ENCODE measurements around the gene ABL1.
"Not testable (repeated sequence)": the region's sequence is repeated elsewhere in the genome, so short reads cannot be mapped to it uniquely, and the experiment has no call there.

ABL1 gene

GRCh38 chr9:130825351-130825651 lies 9.8 kb upstream of the ABL1 start:
- DNase-seq (ENCODE audit: low spot score) = no peak

- no peak for DNase-seq (ENCODE audit: low spot score)
Measured at GRCh38 chr9:130825809-130826208, 9.2 kb upstream of the ABL1 start.

- no peak for DNase-seq (ENCODE audit: low spot score)
Measured at GRCh38 chr9:130829762-130830161, 5.3 kb upstream of the ABL1 start.

- DNase-seq (ENCODE audit: low spot score) = no peak
Measured at GRCh38 chr9:130830231-130830760, 4.8 kb upstream of the ABL1 start.

DNA sequence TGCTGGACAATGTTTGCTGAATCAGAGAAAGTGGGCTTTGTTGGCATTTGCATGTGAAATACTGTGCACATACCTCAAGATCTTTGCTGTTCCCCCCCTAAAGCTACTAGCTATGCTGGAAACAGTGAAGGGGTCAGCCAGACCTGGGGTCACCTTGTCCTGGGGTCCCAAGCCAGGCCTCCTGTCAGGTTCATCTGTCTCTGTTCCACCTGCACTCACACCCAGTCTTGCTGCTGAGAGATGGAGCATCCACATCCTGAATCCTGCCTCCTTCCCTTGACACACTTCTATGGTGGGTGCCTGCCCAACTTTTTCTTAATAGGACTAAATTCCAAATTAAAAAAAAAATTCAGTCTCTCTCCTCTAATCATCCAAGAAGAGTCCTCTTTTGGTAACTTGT lies 4.0 kb upstream of the ABL1 start:
- no peak for DNase-seq (ENCODE audit: low spot score)

- peak; percentile 30 for DNase-seq (ENCODE audit: low spot score)
Measured at GRCh38 chr9:130833031-130833990, 1.7 kb upstream of the ABL1 start.

GRCh38 chr9:130835441-130836298 lies 616 bp downstream of the ABL1 start:
- peak; percentile 79 for DNase-seq (ENCODE audit: low spot score)

GRCh38 chr9:130837002-130837511 lies 2.0 kb downstream of the ABL1 start:
- peak; percentile 72 for DNase-seq (ENCODE audit: low spot score)

GRCh38 chr9:130837643-130838042 lies 2.6 kb downstream of the ABL1 start:
- peak; percentile 71 for DNase-seq (ENCODE audit: low spot score)

- DNase-seq (ENCODE audit: low spot score) = no peak
Measured at GRCh38 chr9:130839132-130840111, 4.4 kb downstream of the ABL1 start.

GRCh38 chr9:130842545-130842944 lies 7.5 kb downstream of the ABL1 start:
- DNase-seq (ENCODE audit: low spot score) = no peak

- DNase-seq (ENCODE audit: low spot score) = no peak
Measured at GRCh38 chr9:130843049-130843908, 8.2 kb downstream of the ABL1 start.

GRCh38 chr9:130844044-130844451 lies 9.0 kb downstream of the ABL1 start:
- DNase-seq (ENCODE audit: low spot score) = no peak

DNA sequence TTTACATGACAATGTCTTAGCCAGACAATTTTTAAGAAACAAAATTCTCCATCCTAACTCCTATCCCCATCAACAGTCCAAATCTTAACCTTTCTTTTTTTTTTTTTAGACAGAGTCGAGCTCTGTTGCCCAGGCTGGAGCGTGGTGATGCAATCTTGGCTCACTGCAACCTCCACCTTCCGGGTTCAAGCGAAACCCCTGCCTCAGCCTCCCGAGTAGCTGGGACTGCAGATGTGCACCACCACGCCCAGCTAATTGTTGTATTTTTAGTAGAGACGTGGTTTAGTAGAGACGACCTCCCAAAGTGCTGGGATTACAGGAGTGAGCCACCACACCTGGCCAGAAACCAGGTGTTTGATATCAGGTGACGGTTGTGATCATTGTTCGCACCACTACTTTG lies 10.2 kb downstream of the ABL1 start:
- no peak for DNase-seq (ENCODE audit: low spot score)

DNA sequence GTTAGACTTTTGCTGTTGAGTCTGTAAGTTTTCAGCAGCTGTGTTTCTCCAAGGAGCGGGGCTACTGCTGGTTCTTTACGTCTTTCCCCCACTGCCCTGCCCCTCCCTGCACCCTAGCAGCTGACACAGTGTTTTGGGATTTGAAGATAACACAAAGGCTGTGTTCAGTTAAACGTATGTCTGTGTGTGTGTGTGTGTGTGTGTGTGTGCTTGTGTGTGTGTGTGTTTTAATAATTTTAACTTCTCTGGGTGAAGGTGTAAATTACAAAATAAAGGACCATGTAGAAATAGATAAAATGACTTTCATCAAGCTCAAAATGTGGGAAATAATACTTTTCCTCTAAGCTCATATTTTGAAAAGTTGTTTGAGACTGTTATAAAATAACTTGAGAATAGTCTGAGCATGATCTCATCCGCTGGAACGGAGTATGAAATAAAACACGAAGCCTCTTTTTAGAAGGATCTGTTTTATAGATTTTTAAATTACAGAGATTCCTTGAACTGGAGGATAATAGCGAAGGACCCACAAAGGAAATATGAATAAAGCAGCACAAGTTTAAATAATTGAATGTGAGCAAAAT lies 10.9 kb downstream of the ABL1 start:
- DNase-seq (ENCODE audit: low spot score) = peak; percentile 64

DNA sequence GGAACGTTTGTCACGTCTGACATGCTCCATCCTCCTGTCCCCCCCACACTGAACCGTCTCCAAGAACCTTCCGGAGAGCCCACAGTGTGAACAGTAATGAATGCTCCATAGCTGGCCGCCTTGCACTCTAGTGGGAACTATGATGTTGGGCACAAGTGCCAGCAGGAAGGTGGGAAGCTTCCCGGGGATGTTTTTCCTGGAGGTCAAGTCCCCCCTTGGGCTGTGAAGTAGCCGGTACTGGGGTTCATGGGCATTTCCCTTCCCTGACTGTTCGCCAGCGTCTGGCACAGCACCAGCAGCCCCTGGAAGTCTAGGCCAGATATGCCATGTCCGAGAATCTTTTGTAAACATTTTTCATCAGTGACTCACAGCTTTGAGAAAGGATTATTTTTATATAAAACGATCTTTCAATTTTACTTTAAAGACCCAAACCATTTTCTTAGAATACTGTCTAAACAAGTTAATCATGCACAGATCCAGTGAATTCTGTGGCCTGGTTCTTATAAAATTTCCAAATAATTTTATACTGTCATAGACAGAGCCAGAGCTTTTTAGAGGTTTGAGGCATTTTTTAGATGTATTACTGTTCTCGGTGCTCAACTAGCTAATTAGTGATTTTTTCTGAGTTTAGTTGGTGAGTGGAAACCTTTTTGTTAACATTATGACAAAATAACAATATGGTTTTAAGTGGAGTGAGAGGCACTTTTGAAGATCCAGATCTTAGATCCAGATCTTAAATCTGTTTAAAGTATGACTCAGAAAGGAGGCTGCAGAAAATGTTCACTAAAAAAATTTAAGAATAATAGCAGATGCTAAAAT lies 11.6 kb downstream of the ABL1 start:
- peak; percentile 79 for DNase-seq (ENCODE audit: low spot score)

DNA sequence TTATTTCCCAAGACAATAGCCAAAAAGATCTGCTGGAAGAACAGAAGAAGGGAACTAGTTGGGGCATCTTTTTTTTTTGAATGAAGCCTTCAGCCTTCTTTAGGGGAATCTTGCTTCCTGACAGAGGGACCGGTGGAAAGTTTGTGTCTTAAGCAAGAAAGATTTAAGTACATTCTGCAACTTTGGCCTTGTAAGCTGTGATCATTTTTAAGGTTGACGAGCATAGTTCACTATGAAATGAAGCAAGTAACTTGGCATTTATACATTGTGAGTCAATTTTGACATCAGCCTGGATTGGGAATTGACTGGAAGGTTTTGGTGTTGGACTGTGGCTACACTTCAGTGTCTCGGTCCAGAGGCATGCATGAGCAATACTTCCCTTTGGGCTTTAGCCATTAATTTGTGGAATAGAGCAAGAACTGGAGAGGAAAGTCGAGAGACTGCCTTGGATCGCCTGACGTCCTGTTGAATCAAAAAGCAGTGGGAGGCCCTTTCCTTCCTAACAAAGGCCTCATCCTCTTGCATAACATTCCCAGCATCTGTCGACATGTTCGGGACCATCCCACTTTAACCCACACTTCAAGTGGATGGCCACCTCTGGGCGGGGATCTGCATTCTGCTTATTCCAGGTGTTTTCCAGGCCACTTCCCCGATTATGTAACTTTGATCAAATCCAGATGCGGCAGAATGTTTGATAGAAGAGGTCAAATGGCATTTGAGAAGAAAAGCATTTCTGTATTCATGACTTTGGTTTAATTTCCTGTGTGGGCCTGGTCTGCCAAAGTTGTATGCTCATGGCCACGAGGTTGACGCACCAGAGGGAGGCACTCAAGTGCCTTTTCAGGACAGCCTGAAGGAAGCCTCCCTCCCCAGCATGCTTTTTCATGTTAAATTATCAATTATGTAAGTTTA lies 12.5 kb downstream of the ABL1 start:
- DNase-seq (ENCODE audit: low spot score) = peak; percentile 99

GRCh38 chr9:130848514-130848913 lies 13.5 kb downstream of the ABL1 start:
- DNase-seq (ENCODE audit: low spot score) = not testable (repeated sequence)
